ENCODE data around the gene ITGBL1.

ITGBL1 gene

GRCh38 chr13:101736566-101736965, 284.1 kb downstream of the ITGBL1 start:
- no peak overlapping the region for H3K4me3 ChIP-seq (ENCODE audit: severe bottlenecking)
- H3K4me1 ChIP-seq (ENCODE audit: insufficient read depth, poor library complexity, severe bottlenecking): no peaks in the 10 kb centered on the region
- H3K27ac ChIP-seq (ENCODE audit: poor library complexity, severe bottlenecking): no peak overlapping the region
- no peaks in the 10 kb centered on the region for H3K27me3 ChIP-seq (ENCODE audit: insufficient read depth, poor library complexity, severe bottlenecking)
- no peaks in the 10 kb centered on the region for H3K9me3 ChIP-seq (ENCODE audit: severe bottlenecking)
- TF ChIP-seq, protein P1, sequence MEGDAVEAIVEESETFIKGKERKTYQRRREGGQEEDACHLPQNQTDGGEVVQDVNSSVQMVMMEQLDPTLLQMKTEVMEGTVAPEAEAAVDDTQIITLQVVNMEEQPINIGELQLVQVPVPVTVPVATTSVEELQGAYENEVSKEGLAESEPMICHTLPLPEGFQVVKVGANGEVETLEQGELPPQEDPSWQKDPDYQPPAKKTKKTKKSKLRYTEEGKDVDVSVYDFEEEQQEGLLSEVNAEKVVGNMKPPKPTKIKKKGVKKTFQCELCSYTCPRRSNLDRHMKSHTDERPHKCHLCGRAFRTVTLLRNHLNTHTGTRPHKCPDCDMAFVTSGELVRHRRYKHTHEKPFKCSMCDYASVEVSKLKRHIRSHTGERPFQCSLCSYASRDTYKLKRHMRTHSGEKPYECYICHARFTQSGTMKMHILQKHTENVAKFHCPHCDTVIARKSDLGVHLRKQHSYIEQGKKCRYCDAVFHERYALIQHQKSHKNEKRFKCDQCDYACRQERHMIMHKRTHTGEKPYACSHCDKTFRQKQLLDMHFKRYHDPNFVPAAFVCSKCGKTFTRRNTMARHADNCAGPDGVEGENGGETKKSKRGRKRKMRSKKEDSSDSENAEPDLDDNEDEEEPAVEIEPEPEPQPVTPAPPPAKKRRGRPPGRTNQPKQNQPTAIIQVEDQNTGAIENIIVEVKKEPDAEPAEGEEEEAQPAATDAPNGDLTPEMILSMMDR (IDR thresholded peaks at IDR 0.05; ENCODE audit: poor library complexity, severe bottlenecking): no peak
- no peaks in the 10 kb centered on the region for H3K36me3 ChIP-seq (ENCODE audit: low read depth)
- no peak for ATAC-seq (ENCODE audit: low read depth)
- DNase-seq (ENCODE audit: low spot score): no peak

DNA sequence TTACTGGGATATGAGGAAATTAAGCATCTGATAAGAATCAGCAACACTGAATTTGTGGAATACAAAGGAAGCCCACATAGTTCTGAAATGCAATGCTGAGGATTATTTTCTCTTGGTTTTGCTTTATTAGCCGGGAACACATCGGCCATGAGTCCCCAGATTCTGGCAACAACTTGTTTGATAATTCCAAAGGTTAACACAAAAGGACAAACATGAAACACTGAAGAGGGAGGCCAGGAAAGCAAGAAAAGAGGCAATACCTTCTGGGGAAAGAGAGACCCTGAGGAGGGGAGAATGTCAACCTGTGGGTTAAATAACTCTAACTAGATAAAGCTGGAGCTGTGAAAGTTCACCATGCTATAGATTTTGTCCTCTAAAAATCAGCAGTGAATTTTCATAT, 285.9 kb downstream of the ITGBL1 start:
- no peaks in the 10 kb centered on the region for H3K4me1 ChIP-seq (ENCODE audit: insufficient read depth, poor library complexity, severe bottlenecking)
- no peaks in the 10 kb centered on the region for H3K36me3 ChIP-seq (ENCODE audit: low read depth)
- ATAC-seq (ENCODE audit: low read depth): no peak
- H3K4me3 ChIP-seq (ENCODE audit: severe bottlenecking): no peak overlapping the region
- TF ChIP-seq, protein P1 (IDR thresholded peaks at IDR 0.05; ENCODE audit: poor library complexity, severe bottlenecking): no peak
- no peaks in the 10 kb centered on the region for H3K9me3 ChIP-seq (ENCODE audit: severe bottlenecking)
- H3K27me3 ChIP-seq (ENCODE audit: insufficient read depth, poor library complexity, severe bottlenecking): no peaks in the 10 kb centered on the region
- DNase-seq (ENCODE audit: low spot score): no peak
- H3K27ac ChIP-seq (ENCODE audit: poor library complexity, severe bottlenecking): no peak overlapping the region

DNA sequence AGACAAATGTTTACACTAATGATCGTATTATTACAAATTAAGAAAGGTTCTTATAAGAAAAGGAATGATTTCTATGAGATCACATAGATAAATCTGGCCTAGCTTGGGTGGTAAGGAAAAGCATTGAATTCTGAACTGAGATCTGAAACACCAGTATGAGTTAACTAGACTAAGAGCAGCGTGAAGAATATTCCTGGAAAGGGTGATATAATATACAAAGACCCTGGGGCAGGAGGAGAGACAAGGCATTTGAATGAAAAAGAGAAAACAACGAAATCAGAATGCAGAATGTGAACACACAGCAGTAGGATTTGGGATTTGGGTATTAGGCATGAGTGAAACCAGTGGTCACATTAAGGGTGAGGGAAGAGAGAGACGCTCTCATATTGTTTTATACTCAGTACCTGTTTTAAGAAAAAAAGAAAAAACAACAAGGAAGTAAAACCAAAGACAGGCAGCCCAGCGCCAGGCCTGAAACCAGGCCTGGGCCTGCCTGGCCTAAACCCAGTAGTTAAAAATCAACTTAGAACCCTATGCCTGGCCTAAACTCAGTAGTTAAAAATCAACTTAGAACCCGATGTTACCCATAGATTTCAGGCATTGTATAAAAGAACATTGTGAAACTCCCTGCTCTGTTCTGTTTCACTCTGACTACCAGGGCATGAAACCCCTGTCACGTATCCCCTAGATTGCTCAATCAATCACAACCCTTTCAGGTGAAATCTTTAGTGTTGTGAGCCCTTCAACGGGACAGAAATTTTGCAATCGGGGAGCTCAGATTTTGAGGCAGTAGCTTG, 287.1 kb downstream of the ITGBL1 start:
- DNase-seq (ENCODE audit: low spot score) (no peak), ATAC-seq (ENCODE audit: low read depth) (no peak)
- no peak overlapping the region for H3K4me3 ChIP-seq (ENCODE audit: severe bottlenecking)
- H3K36me3 ChIP-seq (ENCODE audit: low read depth): no peaks in the 10 kb centered on the region
- H3K27me3 ChIP-seq (ENCODE audit: insufficient read depth, poor library complexity, severe bottlenecking): no peaks in the 10 kb centered on the region
- H3K27ac ChIP-seq (ENCODE audit: poor library complexity, severe bottlenecking): no peak overlapping the region
- TF ChIP-seq, protein P1 (IDR thresholded peaks at IDR 0.05; ENCODE audit: poor library complexity, severe bottlenecking): no peak
- H3K4me1 ChIP-seq (ENCODE audit: insufficient read depth, poor library complexity, severe bottlenecking): no peaks in the 10 kb centered on the region
- H3K9me3 ChIP-seq (ENCODE audit: severe bottlenecking): no peaks in the 10 kb centered on the region

DNA sequence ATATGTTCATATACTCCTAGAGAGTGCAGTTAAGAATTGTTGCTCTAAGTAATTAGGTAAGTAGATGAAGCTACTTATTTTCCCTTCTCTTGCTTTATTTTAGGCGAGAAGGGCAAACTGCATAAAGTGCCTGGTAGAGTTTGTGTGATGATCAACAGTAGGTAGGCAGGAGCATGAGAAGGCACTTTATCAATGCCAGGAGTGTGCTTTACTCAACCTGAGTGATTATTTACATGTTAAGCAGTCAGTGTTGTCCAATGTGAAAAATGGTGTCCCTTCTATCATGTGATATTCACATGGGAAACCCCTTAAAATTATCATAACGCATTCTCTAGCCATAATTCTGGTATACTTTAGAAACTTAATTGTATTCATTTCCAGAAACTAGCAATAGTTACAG, 294.0 kb downstream of the ITGBL1 start:
- no peaks in the 10 kb centered on the region for H3K27me3 ChIP-seq (ENCODE audit: insufficient read depth, poor library complexity, severe bottlenecking)
- peaks cover 6% of the 10 kb centered on the region for H3K4me1 ChIP-seq (ENCODE audit: insufficient read depth, poor library complexity, severe bottlenecking)
- H3K36me3 ChIP-seq (ENCODE audit: low read depth): no peaks in the 10 kb centered on the region
- H3K4me3 ChIP-seq (ENCODE audit: severe bottlenecking): no peak overlapping the region
- no peak overlapping the region for H3K27ac ChIP-seq (ENCODE audit: poor library complexity, severe bottlenecking)
- TF ChIP-seq, protein P1 (IDR thresholded peaks at IDR 0.05; ENCODE audit: poor library complexity, severe bottlenecking): no peak
- DNase-seq (ENCODE audit: low spot score) (no peak), ATAC-seq (ENCODE audit: low read depth) (no peak)
- no peaks in the 10 kb centered on the region for H3K9me3 ChIP-seq (ENCODE audit: severe bottlenecking)

GRCh38 chr13:101747039-101747438, 294.6 kb downstream of the ITGBL1 start:
- DNase-seq (ENCODE audit: low spot score) (no peak), ATAC-seq (ENCODE audit: low read depth) (no peak)
- no peaks in the 10 kb centered on the region for H3K27me3 ChIP-seq (ENCODE audit: insufficient read depth, poor library complexity, severe bottlenecking)
- H3K9me3 ChIP-seq (ENCODE audit: severe bottlenecking): no peaks in the 10 kb centered on the region
- no peak overlapping the region for H3K4me3 ChIP-seq (ENCODE audit: severe bottlenecking)
- peaks cover 6% of the 10 kb centered on the region for H3K4me1 ChIP-seq (ENCODE audit: insufficient read depth, poor library complexity, severe bottlenecking)
- no peaks in the 10 kb centered on the region for H3K36me3 ChIP-seq (ENCODE audit: low read depth)
- TF ChIP-seq, protein P1 (IDR thresholded peaks at IDR 0.05; ENCODE audit: poor library complexity, severe bottlenecking): no peak
- no peak overlapping the region for H3K27ac ChIP-seq (ENCODE audit: poor library complexity, severe bottlenecking)
